ENCODE measurements around the gene ZFP37.
"Not testable (repeated sequence)": the region's sequence is repeated elsewhere in the genome, so short reads cannot be mapped to it uniquely, and the experiment has no call there.

The ZFP37 gene

GRCh38 chr9:113056191-113057106 lies at the start of gene ZFP37:
Gene ZFP37, minus strand, starts transcription at chr9:113056724. Its CDS starts 36 bp downstream, at chr9:113056688.
- peak; percentile 80 for FAIRE-seq
- peak; percentile 87 for DNase-seq (ENCODE audit: insufficient read length, low spot score)

- not testable (repeated sequence) for FAIRE-seq; DNase-seq (ENCODE audit: insufficient read length, low spot score)
Measured at GRCh38 chr9:113105345-113105744, 48.8 kb upstream of the ZFP37 start.

- no peak for FAIRE-seq
- DNase-seq (ENCODE audit: insufficient read length, low spot score) = no peak
Measured at GRCh38 chr9:113095561-113095960, 39.0 kb upstream of the ZFP37 start.

DNA sequence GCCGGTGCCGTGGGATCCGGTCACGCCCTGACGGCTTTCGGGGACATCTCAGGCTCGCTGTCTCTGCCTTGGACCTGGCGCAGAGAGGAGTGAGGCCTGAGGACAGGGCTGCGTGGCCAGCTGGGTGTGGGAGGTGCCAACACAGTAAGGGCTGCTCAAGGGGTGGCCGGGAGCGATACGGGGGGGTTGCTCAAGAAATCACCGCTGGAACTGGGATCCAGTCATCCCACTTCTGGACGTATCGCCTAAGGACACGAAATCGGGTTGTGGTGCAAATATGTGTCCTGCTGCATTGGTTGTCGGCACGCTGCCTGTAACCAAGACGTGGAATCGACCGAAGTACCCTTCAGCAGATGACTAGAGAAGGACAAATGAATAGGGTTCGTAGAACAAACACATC lies 33.4 kb upstream of the ZFP37 start:
- FAIRE-seq; DNase-seq (ENCODE audit: insufficient read length, low spot score): not testable (repeated sequence)

- not testable (repeated sequence) for FAIRE-seq; DNase-seq (ENCODE audit: insufficient read length, low spot score)
Measured at GRCh38 chr9:113089143-113089505, 32.6 kb upstream of the ZFP37 start.

DNA sequence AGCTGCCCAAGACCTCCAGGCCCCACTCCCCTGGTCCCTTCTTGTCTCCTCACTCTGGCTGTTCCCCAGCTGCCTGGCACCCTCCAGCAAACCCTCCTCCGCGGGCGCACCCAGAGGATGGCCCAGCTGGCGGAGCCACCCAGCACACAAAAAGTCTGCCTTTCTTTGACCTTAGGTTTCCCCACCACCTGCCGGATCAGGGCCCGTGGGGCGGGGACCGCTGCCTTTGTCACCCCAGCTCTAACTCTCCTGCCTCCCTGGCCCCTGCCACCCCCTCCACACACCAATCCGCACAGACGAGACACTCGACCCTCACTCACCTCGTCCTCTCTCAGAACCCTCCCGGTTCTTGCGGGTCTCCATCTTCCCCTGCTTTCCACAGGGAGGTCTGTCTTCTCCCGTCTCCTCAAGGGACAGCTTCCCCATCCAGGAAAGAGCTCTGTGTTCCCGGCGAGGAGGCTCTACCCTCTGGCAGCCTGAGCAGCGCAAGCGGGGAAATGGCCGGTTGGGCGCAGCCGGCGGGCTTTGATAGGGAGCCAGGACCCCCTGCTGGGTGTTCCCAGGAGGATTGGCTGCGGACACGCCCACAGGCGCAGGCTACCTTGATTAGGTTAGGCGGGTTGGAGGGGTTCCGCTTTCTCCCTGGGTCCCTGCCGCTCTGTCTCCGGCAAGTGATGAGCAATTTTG lies 32.1 kb upstream of the ZFP37 start:
- not testable (repeated sequence) for DNase-seq (ENCODE audit: insufficient read length, low spot score); FAIRE-seq

DNA sequence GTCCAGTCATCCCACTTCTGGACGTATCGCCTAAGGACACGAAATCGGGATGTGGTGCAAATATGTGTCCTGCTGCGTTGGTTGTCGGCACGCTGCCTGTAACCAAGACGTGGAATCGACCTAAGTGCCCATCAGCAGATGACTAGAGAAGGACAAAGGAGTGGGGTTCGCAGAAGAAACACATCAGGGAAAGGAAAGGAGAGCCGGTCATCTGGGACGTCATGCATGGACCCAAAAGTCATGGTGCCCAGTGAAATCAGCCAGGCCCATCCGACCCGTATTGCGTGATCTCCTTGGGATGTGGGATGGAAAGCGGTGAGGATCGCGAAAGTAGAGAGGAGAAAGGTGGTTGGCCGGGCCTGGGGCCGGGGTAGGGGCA lies 6.4 kb upstream of the ZFP37 start:
- FAIRE-seq; DNase-seq (ENCODE audit: insufficient read length, low spot score): not testable (repeated sequence)

GRCh38 chr9:113062256-113062931 lies 5.9 kb upstream of the ZFP37 start:
- DNase-seq (ENCODE audit: insufficient read length, low spot score); FAIRE-seq: not testable (repeated sequence)

GRCh38 chr9:113061072-113061850 lies 4.7 kb upstream of the ZFP37 start:
- DNase-seq (ENCODE audit: insufficient read length, low spot score); FAIRE-seq: not testable (repeated sequence)

DNA sequence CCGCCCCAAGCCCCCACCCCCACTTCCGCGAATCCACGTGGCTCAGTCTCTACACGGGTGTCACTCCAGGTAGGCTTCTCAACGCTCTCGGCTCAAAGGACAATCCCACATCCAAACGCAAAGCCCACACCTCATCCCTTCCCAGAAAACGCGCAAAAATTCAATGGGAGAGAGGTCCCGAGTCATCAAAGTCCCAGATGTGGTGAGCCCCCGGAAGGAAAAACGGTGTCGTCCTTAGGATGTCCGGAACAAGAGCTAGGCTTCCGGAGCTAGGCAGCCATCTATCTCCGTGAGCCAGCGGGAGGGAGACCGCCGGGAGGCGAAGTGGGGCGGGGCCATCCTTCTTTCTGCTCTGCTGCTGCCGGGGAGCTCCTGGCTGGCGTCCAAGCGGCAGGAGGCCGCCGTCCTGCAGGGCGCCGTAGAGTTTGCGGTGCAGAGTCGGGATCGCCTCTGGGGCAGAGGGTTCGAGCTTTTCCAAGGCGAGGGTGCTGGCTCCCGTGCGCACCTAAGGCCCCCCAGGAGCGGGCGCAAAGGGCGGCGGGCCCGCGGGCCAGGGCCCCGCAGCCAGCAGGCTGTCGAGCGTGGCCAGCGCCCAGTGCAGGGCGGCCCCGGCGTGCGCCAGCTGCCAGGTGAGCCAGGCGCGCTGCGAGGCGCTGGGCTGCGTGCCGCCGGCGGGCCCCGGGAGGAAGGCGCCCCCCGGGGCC lies 3.2 kb upstream of the ZFP37 start:
- not testable (repeated sequence) for DNase-seq (ENCODE audit: insufficient read length, low spot score); FAIRE-seq

- FAIRE-seq = no peak
- DNase-seq (ENCODE audit: insufficient read length, low spot score) = no peak
Measured at GRCh38 chr9:113057193-113057592, 669 bp upstream of the ZFP37 start.

DNA sequence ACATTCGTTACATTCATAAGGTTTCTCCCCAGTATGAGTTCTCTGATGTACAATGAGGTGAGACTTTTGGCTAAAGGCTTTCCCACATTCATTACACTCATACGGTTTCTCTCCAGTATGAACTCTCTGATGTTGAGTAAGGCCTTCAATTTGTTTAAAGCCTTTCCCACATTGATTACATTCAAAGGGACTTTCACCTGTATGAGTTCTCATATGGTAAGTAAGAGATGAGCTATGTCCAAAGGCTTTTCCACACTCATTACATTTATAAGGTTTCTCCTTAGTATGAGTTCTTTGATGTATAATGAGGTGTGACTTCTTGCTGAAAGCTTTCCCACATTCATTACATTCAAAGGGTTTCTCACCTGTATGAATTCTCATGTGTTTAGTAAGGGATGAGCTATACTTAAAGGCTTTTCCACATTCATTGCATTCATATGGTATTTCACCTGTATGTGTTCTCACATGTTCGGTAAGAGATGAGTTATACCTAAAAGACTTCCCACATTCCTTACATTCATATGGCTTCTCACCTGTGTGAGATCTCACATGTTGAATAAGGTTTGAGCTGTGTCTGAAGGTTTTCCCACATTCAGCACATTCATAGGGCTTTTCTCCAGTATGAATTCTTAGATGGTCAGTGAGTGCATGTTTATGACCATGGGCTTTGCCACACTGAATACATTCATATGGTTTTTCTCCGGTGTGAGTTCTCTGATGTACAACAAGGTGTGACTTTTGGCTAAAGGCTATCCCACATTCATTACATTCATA lies 13.5 kb downstream of the ZFP37 start:
- DNase-seq (ENCODE audit: insufficient read length, low spot score) = no peak
- FAIRE-seq = no peak

DNA sequence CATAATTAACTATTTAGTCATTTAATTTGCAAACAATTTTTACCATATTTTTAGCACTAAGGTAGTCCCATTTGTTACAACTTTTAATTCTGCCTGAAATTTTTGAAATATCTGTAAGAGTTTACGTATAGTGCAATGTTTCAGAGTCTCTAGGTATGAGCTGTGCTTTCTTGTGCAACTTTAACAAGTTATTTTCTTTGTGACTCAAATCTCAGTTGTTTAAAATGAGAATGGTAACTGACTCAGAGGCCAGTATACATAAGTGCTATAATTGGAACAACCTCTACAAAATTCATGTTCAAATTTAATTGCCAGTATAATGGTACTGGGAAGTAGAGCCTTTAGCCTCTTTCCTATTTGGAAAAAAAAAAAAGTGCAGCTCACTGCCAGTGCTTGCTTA lies 30.3 kb downstream of the ZFP37 start:
- FAIRE-seq (no peak), DNase-seq (ENCODE audit: insufficient read length, low spot score) (no peak)

GRCh38 chr9:113018247-113018646 lies 38.3 kb downstream of the ZFP37 start:
- DNase-seq (ENCODE audit: insufficient read length, low spot score) = no peak
- FAIRE-seq = no peak

DNA sequence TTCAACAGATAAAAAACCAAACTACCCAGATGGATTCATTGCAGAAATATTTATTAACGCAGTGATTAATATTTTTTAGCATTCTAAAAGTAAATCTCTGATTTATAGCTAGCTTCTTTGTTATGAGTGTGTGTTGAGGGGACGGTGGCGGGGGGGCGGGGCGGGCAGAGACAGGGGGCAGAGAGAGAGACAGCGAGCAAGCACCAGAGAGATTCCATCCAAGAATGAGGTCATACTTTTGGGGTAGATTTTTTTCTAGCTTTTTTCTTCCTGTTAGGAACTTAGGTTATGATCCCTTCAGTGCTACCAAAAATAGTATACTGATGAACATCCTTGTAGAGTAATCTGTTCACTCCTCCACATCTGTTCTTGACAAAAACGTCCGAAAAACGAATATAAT lies 44.0 kb downstream of the ZFP37 start:
- FAIRE-seq = no peak
- no peak for DNase-seq (ENCODE audit: insufficient read length, low spot score)

GRCh38 chr9:113011911-113012381 lies 44.6 kb downstream of the ZFP37 start, which contains the start of gene ZNF883:
Gene ZNF883, minus strand, starts transcription at chr9:113012192.
- DNase-seq (ENCODE audit: insufficient read length, low spot score) (no peak), FAIRE-seq (no peak)

DNA sequence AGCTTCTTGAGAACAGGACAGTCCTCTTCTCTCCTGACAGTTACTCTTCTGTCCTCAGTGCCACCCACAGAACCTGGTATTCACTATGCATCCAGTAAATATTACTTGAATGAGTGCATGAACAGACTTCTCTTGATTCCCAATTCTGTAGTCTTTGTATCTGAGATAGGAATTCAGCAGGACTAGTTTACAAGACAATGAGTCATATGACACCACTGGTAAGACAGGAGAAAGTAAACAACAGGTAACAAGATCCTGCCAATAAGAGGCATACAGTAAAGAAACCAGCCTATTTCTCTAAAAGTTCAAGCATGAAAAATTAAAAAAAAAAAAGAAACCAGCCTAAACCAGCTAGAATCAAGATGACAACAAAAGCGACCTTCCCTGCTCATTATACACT lies 50.7 kb downstream of the ZFP37 start:
- DNase-seq (ENCODE audit: insufficient read length, low spot score) = no peak
- FAIRE-seq = no peak

GRCh38 chr9:112997236-112997941 lies 59.1 kb downstream of the ZFP37 start:
- no peak for DNase-seq (ENCODE audit: insufficient read length, low spot score)
- no peak for FAIRE-seq
